Fibroblast of villous mesenchyme (primary cell): ENCODE results near the gene MTFP1. TPM values are rescaled to one million over a fixed set of nuclear protein-coding genes. Genes with fewer than 3 reads are reported as not detected.

Experiments used
- DNase-seq: peaks from one replicate; pipeline ENCODE4 v3.0.0-alpha.2; 2010; ENCODE audit warnings: low read depth
- H3K4me3 ChIP-seq: 2 replicates; pipeline ENCODE4 v1.5.1; 2011; ENCODE audit warnings: low read depth, mild to moderate bottlenecking, low read length
- total RNA-seq: library from RNA; depleted of rRNA; stranded (reverse); fragments of >200 nt; gene quantifications from 2 replicates; pipeline ENCODE4 v1.2.3, GENCODE V29; 2012
- TF ChIP-seq, protein P1 (sequence below): IDR thresholded peaks from 2 replicates; pipeline ENCODE4 v1.5.1; 2012; ENCODE audit warnings: low read depth, mild to moderate bottlenecking, low read length; ENCODE audit not compliant: insufficient read depth

MTFP1 gene
- total RNA-seq, 1 donor: 10.8 TPM

DNA sequence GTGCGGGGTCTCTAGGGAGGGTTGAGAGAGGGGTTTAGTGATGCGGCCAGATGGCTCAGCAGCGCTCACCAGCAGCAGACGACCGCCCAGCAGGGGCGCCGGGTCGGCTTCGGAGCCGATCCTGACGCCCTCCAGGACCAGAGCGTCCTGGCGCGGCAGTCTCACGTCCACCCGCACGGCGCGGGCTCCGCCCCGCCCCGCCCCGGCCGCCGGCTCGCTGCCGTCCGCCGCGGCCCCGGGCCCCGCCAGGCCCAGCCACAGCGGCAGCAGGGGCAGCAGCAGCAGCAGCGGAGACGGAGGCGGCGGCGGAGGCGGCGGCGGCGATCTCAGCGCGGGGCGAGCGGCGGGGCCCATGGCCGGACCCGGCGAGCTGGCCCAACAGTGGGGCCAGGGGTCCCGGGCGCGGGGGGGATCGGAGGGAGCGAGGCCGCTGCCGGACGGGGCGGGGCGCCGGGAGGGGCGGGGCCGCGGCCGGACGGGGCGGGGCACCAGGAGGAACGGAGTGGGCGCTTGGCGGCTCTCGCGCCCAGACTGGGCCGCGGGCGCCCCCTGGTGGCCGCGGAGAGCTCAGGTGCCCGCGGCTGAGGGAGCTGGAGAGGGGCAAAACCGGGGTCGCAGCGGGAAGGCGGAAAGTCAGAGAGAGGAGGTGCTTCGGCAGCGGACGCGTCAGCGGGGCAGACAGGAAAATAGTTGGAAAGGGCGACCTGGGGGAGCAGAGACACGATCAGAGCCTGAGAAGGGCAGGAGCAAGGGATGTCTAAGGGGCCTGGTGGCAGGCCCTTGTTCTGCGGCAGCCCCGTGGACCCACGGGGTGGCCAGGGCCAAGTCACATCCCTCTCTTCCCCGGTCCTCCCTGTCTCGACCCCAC, 38.4 kb upstream of the MTFP1 start, which contains the start of gene RNF215:
Gene RNF215, minus strand, starts transcription at position 452 of the 868 bp plus-strand sequence. Its CDS starts 98 bp downstream, at position 354.
- peak within 1 kb of the TSS; percentile 70 for H3K4me3 ChIP-seq
- TF ChIP-seq, protein P1, sequence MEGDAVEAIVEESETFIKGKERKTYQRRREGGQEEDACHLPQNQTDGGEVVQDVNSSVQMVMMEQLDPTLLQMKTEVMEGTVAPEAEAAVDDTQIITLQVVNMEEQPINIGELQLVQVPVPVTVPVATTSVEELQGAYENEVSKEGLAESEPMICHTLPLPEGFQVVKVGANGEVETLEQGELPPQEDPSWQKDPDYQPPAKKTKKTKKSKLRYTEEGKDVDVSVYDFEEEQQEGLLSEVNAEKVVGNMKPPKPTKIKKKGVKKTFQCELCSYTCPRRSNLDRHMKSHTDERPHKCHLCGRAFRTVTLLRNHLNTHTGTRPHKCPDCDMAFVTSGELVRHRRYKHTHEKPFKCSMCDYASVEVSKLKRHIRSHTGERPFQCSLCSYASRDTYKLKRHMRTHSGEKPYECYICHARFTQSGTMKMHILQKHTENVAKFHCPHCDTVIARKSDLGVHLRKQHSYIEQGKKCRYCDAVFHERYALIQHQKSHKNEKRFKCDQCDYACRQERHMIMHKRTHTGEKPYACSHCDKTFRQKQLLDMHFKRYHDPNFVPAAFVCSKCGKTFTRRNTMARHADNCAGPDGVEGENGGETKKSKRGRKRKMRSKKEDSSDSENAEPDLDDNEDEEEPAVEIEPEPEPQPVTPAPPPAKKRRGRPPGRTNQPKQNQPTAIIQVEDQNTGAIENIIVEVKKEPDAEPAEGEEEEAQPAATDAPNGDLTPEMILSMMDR: peak; percentile 81
- peak; percentile 74 for DNase-seq

DNA sequence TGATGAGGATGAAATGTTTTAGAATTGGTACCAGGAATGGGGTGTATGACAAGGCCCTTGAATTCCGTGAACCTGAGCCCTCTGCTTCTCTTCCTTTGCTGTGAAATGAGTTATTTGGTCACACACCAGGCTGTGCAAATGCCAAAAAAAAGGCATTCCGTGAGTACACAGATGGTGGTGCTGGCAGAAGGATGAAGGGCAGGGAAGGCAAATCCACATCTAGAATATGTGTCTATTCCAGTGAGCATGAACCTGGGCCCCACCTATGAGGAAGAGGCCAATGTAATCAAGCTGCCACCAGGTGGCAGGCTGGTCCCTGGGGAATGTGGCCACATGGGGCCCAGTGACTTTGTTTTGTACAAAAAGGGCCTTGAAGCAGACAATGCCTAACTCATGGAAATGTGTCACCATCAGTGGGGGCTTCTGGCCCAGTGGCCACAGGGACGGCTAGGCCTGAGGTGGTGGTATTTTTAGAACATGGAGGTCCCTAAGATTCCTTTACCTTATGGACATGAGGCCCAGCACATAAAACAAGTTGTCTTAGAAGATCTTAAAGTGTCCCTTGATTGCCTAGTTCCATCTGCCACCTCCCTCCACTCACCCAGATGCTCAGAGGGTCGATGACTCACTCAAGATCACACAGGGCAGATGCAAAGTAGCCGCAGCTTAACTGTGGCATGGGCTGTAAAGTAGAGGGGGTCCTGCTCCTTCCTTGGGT, 34.4 kb upstream of the MTFP1 start:
- TF ChIP-seq, protein P1: peak; percentile 81
- no peak overlapping the region for H3K4me3 ChIP-seq
- DNase-seq: peak; percentile 72

DNA sequence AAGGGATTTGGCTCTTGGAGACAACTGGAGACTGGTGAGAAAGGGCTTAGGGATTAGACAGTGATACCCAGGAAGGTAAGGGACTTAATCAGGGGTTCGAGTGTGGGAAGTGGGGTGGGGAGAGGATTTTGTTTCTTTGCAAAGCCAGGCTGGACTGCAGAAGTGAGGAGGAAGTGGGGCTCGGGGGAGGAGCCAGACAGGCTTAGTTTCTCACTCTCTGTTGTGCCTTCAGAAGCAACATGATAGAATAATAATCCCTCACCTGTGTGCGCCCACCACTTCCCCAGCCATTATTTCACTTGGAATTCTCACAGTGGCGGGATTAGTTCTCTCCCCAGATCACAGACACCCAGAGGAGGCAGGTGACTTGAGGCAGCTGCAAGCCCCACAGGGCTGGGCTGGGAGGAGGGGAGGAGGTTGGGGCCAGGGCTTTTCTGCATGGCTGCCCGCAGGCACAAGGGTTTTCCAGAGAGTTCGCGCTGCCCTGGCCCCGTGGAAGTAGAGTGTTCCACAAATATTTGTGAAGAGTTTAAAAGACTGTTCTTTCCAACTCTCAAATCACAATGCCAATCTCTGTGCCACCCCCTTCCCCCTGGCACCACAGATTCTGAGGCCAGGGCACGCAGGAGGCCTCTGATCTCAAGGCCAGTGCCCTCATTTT, 32.8 kb upstream of the MTFP1 start:
- no peak for DNase-seq
- TF ChIP-seq, protein P1: no peak

DNA sequence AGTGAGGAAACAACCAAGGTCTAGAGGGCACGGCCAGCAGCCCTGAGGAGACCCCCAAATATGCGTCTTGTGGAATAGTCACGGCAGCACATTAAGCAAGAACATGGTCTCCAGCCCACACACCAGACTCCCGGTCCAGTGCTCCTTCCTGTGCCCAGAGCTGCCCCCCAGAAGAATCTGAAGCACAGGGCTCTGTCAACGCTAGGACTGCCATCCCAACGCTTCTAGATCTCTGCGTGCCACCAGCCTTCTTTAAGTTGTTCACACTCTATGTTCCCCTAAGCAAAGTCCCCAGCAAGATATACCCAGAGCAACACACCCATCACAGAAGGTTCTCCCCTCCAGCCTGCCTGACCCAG, 32.3 kb upstream of the MTFP1 start:
- TF ChIP-seq, protein P1: no peak
- DNase-seq: no peak
- H3K4me3 ChIP-seq: no peak overlapping the region

More for the DNA sequence above, 32.8 kb upstream of the MTFP1 start:
- H3K4me3 ChIP-seq: no peak overlapping the region

DNA sequence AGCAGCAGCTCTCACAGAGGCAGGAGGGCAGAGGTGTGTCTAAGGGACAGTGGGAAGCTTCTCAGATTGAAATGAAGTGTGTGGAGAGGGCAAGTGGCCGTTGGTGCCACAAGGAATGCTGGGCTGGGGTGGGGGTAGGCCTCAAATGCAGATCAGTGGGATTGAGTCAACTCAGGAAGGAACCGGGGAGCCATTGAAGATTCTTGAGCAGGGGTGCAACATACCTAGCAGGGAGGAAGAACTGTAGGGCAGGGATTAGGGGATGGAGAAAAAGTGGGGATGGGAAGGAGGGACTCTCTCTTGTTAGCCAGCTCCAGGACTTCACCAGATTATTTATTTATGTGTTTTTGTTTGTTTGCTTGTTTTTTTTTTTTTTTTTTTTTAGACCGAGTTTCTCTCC, 31.7 kb upstream of the MTFP1 start:
- DNase-seq: no peak
- TF ChIP-seq, protein P1: no peak
- no peak overlapping the region for H3K4me3 ChIP-seq

DNA sequence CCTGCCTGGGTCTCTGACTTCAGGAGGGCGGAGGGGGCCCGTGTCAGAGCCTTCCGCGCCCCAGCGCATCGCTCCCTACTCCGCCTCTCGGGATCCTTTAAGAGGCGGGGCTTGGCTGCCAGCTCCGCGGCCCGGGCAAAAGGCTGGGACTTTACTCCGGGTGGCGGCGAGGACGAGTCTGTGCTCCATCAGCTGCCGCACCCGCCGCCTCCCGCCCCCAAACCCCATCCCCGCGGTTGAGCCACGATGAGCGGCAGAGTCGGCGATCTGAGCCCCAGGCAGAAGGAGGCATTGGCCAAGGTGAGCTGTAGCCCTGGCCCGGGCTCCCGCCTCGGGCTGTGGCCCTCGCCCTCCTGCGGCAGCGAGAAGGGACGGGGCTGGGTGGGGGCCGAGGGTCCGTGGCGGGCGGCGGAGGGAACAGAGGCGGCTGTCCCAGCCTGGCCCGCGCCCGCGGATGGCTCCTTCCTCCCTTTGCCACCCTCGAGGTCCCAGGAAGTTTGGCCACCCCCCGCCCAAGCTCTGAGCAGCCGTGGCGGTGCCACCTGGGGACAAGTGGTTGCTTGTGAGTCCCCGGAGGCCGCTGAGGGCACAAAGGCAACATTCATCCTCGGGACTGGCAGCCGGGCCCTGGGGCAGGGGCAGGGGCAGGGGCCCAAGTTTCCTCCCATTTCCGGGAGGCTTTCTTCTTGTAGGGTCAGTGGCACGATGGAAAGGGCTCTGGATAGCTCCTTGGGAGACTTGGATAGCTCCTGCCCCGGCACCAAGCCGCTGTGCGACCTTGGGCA, 28.5 kb upstream of the MTFP1 start, which contains the start of gene SEC14L2:
Gene SEC14L2, plus strand, starts transcription at position 148 of the 785 bp plus-strand sequence. Its CDS starts 99 bp downstream, at position 247.
- peak; percentile 38 for DNase-seq
- TF ChIP-seq, protein P1: no peak
- peak within 1 kb of the TSS; percentile 85 for H3K4me3 ChIP-seq
